ENCODE results near the gene CEACAM8.

The CEACAM8 gene

GRCh38 chr19:42568006-42568405 is 26.7 kb downstream of the CEACAM8 start:
- TF ChIP-seq CTCF (IDR thresholded peaks at IDR 0.05): no peak
- intact Hi-C loops (cut with DNase I; ENCODE audit: low total_unique reads): no loop called here

GRCh38 chr19:42567567-42567966 is 27.2 kb downstream of the CEACAM8 start:
- Histone ChIP-seq H3K36me3 (no peaks in the 10 kb centered on the region), H3K27ac (no peak overlapping the region), H3K27me3 (no peaks in the 10 kb centered on the region), H3K4me1 (peaks cover 0 to 14% (median 0%) of the 10 kb centered on the region in 4 donors), H3K4me3 (no peak overlapping the region), H3K9me3 (no peaks in the 10 kb centered on the region)
- intact Hi-C loops (cut with DNase I; ENCODE audit: low total_unique reads): no loop called here
- DNase-seq: no peak
- TF ChIP-seq CTCF (IDR thresholded peaks at IDR 0.05): no peak

More at GRCh38 chr19:42568006-42568405, 26.7 kb downstream of the CEACAM8 start:
- Histone ChIP-seq H3K9me3 (no peaks in the 10 kb centered on the region), H3K27me3 (no peaks in the 10 kb centered on the region), H3K4me3 (no peak overlapping the region), H3K4me1 (peaks cover 0 to 14% (median 0%) of the 10 kb centered on the region in 4 donors), H3K27ac (no peak overlapping the region), H3K36me3 (no peaks in the 10 kb centered on the region)
- DNase-seq: no peak

- H3K4me3 ChIP-seq: no peak overlapping the region
- peak; percentile 48 to 51 for TF ChIP-seq CTCF (IDR thresholded peaks at IDR 0.05)
- intact Hi-C loops (cut with DNase I; ENCODE audit: low total_unique reads): no loop called here
These were observed 31.1 kb downstream of the CEACAM8 start for GRCh38 chr19:42563352-42564210.

GRCh38 chr19:42561512-42561911 is 33.2 kb downstream of the CEACAM8 start:
- Histone ChIP-seq H3K36me3 (no peaks in the 10 kb centered on the region), H3K9me3 (no peaks in the 10 kb centered on the region)
- no peak for TF ChIP-seq CTCF (IDR thresholded peaks at IDR 0.05)

More at GRCh38 chr19:42563352-42564210, 31.1 kb downstream of the CEACAM8 start:
- Histone ChIP-seq H3K4me1 (peaks cover 0 to 14% (median 0%) of the 10 kb centered on the region in 4 donors), H3K27me3 (peaks cover 0 to 19% of the 10 kb centered on the region in 2 donors), H3K27ac (no peak overlapping the region), H3K9me3 (no peaks in the 10 kb centered on the region), H3K36me3 (no peaks in the 10 kb centered on the region)
- DNase-seq: no peak

GRCh38 chr19:42560731-42561130 is 34.0 kb downstream of the CEACAM8 start:
- DNase-seq: no peak
- TF ChIP-seq CTCF (IDR thresholded peaks at IDR 0.05): no peak
- intact Hi-C loops (cut with DNase I; ENCODE audit: low total_unique reads): no loop called here

More at GRCh38 chr19:42561512-42561911, 33.2 kb downstream of the CEACAM8 start:
- Histone ChIP-seq H3K27me3 (peaks cover 0 to 19% of the 10 kb centered on the region in 2 donors), H3K4me3 (no peak overlapping the region), H3K27ac (no peak overlapping the region), H3K4me1 (peaks cover 0 to 10% (median 0%) of the 10 kb centered on the region in 4 donors)
- no peak for DNase-seq
- intact Hi-C loops (cut with DNase I; ENCODE audit: low total_unique reads): no loop called here

More at GRCh38 chr19:42560731-42561130, 34.0 kb downstream of the CEACAM8 start:
- Histone ChIP-seq H3K27me3 (peaks cover 0 to 19% of the 10 kb centered on the region in 2 donors), H3K4me3 (no peak overlapping the region), H3K9me3 (no peaks in the 10 kb centered on the region), H3K27ac (no peak overlapping the region), H3K36me3 (no peaks in the 10 kb centered on the region), H3K4me1 (peaks cover 0 to 10% (median 0%) of the 10 kb centered on the region in 4 donors)

Measured in tibial artery (tissue), 4 donors.